Breast epithelium (tissue), 3 donors: ENCODE measurements around the gene IL17RC.

Experiments used
- POLR2A ChIP-seq: fragments of 450-650 bp; IDR thresholded peaks from one replicate; pipeline ENCODE4 v1.6.1; 2016; ENCODE audit warnings: antibody characterized with exemption, mild to moderate bottlenecking, moderate library complexity
- POLR2AphosphoS5 ChIP-seq, 3 donors: sonication (generic); formaldehyde crosslinking; IDR thresholded peaks; one replicate each; pipeline ENCODE4 v1.6.1; 2017; ENCODE audit warnings: antibody characterized with exemption in 3 of 3
- TF ChIP-seq, protein P1 (sequence below), 3 donors: fragments of 450-650 bp; IDR thresholded peaks; one replicate each; pipeline ENCODE4 v1.5.1; 2016 to 2017; ENCODE audit warnings: antibody characterized with exemption in 3 of 3, mild to moderate bottlenecking in 3 of 3, moderate library complexity in 3 of 3

- TF ChIP-seq POLR2A (no peak), POLR2AphosphoS5 (IDR thresholded peaks at IDR 0.05) (no peak)
- TF ChIP-seq, protein P1, sequence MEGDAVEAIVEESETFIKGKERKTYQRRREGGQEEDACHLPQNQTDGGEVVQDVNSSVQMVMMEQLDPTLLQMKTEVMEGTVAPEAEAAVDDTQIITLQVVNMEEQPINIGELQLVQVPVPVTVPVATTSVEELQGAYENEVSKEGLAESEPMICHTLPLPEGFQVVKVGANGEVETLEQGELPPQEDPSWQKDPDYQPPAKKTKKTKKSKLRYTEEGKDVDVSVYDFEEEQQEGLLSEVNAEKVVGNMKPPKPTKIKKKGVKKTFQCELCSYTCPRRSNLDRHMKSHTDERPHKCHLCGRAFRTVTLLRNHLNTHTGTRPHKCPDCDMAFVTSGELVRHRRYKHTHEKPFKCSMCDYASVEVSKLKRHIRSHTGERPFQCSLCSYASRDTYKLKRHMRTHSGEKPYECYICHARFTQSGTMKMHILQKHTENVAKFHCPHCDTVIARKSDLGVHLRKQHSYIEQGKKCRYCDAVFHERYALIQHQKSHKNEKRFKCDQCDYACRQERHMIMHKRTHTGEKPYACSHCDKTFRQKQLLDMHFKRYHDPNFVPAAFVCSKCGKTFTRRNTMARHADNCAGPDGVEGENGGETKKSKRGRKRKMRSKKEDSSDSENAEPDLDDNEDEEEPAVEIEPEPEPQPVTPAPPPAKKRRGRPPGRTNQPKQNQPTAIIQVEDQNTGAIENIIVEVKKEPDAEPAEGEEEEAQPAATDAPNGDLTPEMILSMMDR (IDR thresholded peaks at IDR 0.05), result no peak
These were observed 17.6 kb upstream of the IL17RC start for GRCh38 chr3:9899289-9899791.
